GM21390 (cell line): ENCODE results near the gene SEC14L6.

ENCODE experiments used
- ATAC-seq: cut with Tn5 transposase; IDR thresholded peaks from one replicate; pipeline ENCODE4 v1.9.1; 2021; ENCODE audit not compliant: unreplicated experiment

SEC14L6 gene

GRCh38 chr22:30538280-30538679 is 8.3 kb downstream of the SEC14L6 start:
- ATAC-seq, result no peak

GRCh38 chr22:30537083-30537731 is 9.3 kb downstream of the SEC14L6 start:
- no peak for ATAC-seq

- no peak for ATAC-seq
These were observed 11.4 kb downstream of the SEC14L6 start for GRCh38 chr22:30535182-30535581.

- ATAC-seq, result no peak
These were observed 14.6 kb downstream of the SEC14L6 start for GRCh38 chr22:30531651-30532608.

- ATAC-seq, result no peak
These were observed 19.9 kb downstream of the SEC14L6 start for GRCh38 chr22:30526656-30527055.

- no peak for ATAC-seq
These were observed 22.7 kb downstream of the SEC14L6 start for GRCh38 chr22:30523646-30524489.

GRCh38 chr22:30521368-30522156 is 25.0 kb downstream of the SEC14L6 start:
- ATAC-seq, result no peak

GRCh38 chr22:30519842-30520425 is 26.6 kb downstream of the SEC14L6 start:
- no peak for ATAC-seq

GRCh38 chr22:30516731-30517130 is 29.8 kb downstream of the SEC14L6 start:
- ATAC-seq, result no peak

GRCh38 chr22:30516273-30516672 is 30.3 kb downstream of the SEC14L6 start:
- no peak for ATAC-seq

- no peak for ATAC-seq
These were observed 32.3 kb downstream of the SEC14L6 start for GRCh38 chr22:30514252-30514651.

- ATAC-seq, result no peak
These were observed 33.1 kb downstream of the SEC14L6 start for GRCh38 chr22:30513462-30513861.

- no peak for ATAC-seq
These were observed 34.6 kb downstream of the SEC14L6 start for GRCh38 chr22:30511911-30512310.

- no peak for ATAC-seq
These were observed 35.4 kb downstream of the SEC14L6 start for GRCh38 chr22:30511109-30511508.

- ATAC-seq, result no peak
These were observed 38.3 kb downstream of the SEC14L6 start for GRCh38 chr22:30508216-30508615.

GRCh38 chr22:30507670-30508069 is 38.9 kb downstream of the SEC14L6 start:
- no peak for ATAC-seq

- no peak for ATAC-seq
These were observed 40.0 kb downstream of the SEC14L6 start for GRCh38 chr22:30506507-30506968.

- ATAC-seq, result no peak
These were observed 43.0 kb downstream of the SEC14L6 start for GRCh38 chr22:30503551-30503950.

- no peak for ATAC-seq
These were observed 43.6 kb downstream of the SEC14L6 start for GRCh38 chr22:30502911-30503310.

GRCh38 chr22:30502153-30502552 is 44.4 kb downstream of the SEC14L6 start:
- no peak for ATAC-seq
